ENCODE data around the gene CDH4. TPM values are rescaled to one million over a fixed set of nuclear protein-coding genes. Genes with fewer than 3 reads are reported as not detected.

Gene CDH4
- total and polyA plus RNA-seq, 9 of the 15 experiments (the other 6 are each of a cell fraction or from before 2014, with no cell fraction given): 0.04 TPM; not detected in 8

DNA sequence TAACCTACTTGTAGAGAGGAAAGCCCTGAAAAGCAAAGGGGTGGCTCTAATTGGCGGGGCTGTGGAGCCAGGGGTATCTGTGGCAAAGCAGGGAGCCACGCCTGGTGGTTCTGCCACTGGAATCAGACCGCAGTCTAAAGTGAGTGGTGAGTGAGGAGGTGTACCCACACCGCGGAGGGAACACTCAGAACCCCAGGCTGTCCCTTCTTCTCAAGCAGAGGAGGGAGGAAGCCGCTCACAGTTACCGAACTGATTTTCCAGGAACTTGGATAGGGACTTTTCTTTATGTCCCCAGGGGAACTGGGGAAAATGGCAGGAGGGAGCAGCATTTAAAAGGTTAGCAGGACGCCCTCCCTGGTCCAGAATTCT lies 526.4 kb downstream of the CDH4 start:
- WGBS (ENCODE audit: insufficient coverage, low coverage, missing lambda C conversion rate): 0% methylated on average over 8 of the region's 8 CpGs
- CTCF ChIA-PET (ENCODE audit: low intra/inter-chr PET ratio): no interaction called here
- POLR2A ChIA-PET: interaction anchor here (0.5 to 0.9 kb wide), 2 partner anchors 9 to 12 kb away, joined by 3 read pairs; no protein-coding TSS in a partner anchor
- no peaks in the 10 kb centered on the region for H3K79me2 ChIP-seq (ENCODE audit: control insufficient read depth, insufficient read depth, low read length)
- FAIRE-seq: no peak
- peaks cover 7% of the 10 kb centered on the region for H4K20me1 ChIP-seq (replicated peaks; ENCODE audit: control insufficient read depth, insufficient read depth, low read length)
- peaks cover 4% of the 10 kb centered on the region for H3K9me1 ChIP-seq (ENCODE audit: control insufficient read depth, insufficient read depth, low read length)
- in situ Hi-C loops (cut with MboI): no loop called here
- no peak overlapping the region for H3K4me2 ChIP-seq (ENCODE audit: insufficient read depth, low read length)
- no peaks in the 10 kb centered on the region for H3K36me3 ChIP-seq (ENCODE audit: control insufficient read depth, insufficient read depth, low read length)
- no peak for ATAC-seq
- no peak overlapping the region for H3K27ac ChIP-seq (ENCODE audit: extremely low read depth, low read depth, low read length)
- BruUV-seq (replicated peaks): no TSS peak
- no peak for DNase-seq (ENCODE audit: extremely low read depth in 1 of 4, low spot score in 3 of 4)
- H3K4me3 ChIP-seq: no peak overlapping the region
- intact Hi-C loops (cut with micrococcal nuclease): no loop called here
- H3K9ac ChIP-seq (ENCODE audit: insufficient read depth in 1 of 2, low read depth in 2 of 2, low read length in 2 of 2): no peak overlapping the region
- no peaks in the 10 kb centered on the region for H3K4me1 ChIP-seq (replicated peaks in 1 of 2; ENCODE audit: control insufficient read depth in 2 of 2, insufficient read depth in 2 of 2, low read length in 2 of 2)
- peaks cover 0 to 39% of the 10 kb centered on the region in 2 experiments; a peak in 3 of 5 replicates for H3K27me3 ChIP-seq (ENCODE audit: control insufficient read depth in 2 of 2, insufficient read depth in 2 of 2, low read length in 2 of 2)
- no peaks in the 10 kb centered on the region for H3K9me3 ChIP-seq (replicated peaks; ENCODE audit: control insufficient read depth, insufficient read depth, low read depth, low read length)
- no peak overlapping the region for H2AFZ ChIP-seq (ENCODE audit: low read depth, low read length)
- TF ChIP-seq, protein P1, sequence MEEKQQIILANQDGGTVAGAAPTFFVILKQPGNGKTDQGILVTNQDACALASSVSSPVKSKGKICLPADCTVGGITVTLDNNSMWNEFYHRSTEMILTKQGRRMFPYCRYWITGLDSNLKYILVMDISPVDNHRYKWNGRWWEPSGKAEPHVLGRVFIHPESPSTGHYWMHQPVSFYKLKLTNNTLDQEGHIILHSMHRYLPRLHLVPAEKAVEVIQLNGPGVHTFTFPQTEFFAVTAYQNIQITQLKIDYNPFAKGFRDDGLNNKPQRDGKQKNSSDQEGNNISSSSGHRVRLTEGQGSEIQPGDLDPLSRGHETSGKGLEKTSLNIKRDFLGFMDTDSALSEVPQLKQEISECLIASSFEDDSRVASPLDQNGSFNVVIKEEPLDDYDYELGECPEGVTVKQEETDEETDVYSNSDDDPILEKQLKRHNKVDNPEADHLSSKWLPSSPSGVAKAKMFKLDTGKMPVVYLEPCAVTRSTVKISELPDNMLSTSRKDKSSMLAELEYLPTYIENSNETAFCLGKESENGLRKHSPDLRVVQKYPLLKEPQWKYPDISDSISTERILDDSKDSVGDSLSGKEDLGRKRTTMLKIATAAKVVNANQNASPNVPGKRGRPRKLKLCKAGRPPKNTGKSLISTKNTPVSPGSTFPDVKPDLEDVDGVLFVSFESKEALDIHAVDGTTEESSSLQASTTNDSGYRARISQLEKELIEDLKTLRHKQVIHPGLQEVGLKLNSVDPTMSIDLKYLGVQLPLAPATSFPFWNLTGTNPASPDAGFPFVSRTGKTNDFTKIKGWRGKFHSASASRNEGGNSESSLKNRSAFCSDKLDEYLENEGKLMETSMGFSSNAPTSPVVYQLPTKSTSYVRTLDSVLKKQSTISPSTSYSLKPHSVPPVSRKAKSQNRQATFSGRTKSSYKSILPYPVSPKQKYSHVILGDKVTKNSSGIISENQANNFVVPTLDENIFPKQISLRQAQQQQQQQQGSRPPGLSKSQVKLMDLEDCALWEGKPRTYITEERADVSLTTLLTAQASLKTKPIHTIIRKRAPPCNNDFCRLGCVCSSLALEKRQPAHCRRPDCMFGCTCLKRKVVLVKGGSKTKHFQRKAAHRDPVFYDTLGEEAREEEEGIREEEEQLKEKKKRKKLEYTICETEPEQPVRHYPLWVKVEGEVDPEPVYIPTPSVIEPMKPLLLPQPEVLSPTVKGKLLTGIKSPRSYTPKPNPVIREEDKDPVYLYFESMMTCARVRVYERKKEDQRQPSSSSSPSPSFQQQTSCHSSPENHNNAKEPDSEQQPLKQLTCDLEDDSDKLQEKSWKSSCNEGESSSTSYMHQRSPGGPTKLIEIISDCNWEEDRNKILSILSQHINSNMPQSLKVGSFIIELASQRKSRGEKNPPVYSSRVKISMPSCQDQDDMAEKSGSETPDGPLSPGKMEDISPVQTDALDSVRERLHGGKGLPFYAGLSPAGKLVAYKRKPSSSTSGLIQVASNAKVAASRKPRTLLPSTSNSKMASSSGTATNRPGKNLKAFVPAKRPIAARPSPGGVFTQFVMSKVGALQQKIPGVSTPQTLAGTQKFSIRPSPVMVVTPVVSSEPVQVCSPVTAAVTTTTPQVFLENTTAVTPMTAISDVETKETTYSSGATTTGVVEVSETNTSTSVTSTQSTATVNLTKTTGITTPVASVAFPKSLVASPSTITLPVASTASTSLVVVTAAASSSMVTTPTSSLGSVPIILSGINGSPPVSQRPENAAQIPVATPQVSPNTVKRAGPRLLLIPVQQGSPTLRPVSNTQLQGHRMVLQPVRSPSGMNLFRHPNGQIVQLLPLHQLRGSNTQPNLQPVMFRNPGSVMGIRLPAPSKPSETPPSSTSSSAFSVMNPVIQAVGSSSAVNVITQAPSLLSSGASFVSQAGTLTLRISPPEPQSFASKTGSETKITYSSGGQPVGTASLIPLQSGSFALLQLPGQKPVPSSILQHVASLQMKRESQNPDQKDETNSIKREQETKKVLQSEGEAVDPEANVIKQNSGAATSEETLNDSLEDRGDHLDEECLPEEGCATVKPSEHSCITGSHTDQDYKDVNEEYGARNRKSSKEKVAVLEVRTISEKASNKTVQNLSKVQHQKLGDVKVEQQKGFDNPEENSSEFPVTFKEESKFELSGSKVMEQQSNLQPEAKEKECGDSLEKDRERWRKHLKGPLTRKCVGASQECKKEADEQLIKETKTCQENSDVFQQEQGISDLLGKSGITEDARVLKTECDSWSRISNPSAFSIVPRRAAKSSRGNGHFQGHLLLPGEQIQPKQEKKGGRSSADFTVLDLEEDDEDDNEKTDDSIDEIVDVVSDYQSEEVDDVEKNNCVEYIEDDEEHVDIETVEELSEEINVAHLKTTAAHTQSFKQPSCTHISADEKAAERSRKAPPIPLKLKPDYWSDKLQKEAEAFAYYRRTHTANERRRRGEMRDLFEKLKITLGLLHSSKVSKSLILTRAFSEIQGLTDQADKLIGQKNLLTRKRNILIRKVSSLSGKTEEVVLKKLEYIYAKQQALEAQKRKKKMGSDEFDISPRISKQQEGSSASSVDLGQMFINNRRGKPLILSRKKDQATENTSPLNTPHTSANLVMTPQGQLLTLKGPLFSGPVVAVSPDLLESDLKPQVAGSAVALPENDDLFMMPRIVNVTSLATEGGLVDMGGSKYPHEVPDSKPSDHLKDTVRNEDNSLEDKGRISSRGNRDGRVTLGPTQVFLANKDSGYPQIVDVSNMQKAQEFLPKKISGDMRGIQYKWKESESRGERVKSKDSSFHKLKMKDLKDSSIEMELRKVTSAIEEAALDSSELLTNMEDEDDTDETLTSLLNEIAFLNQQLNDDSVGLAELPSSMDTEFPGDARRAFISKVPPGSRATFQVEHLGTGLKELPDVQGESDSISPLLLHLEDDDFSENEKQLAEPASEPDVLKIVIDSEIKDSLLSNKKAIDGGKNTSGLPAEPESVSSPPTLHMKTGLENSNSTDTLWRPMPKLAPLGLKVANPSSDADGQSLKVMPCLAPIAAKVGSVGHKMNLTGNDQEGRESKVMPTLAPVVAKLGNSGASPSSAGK (IDR thresholded peaks at IDR 0.05): no peak
- no peak for TF ChIP-seq MXI1 (IDR thresholded peaks at IDR 0.05; ENCODE audit: low read depth, low read length)
- no peak for TF ChIP-seq HMGN3 (IDR thresholded peaks at IDR 0.05; ENCODE audit: borderline replicate concordance, extremely low read depth, insufficient read length, low read depth, low read length)
- TF ChIP-seq L3MBTL2 (IDR thresholded peaks at IDR 0.05): no peak
- TF ChIP-seq GTF2E2 (tag; IDR thresholded peaks at IDR 0.05): no peak
- no peak for TF ChIP-seq ARID1B (IDR thresholded peaks at IDR 0.05)
- TF ChIP-seq ZNF77 (CRISPR knock-in tag; IDR thresholded peaks at IDR 0.05): no peak
- TF ChIP-seq, protein P2, sequence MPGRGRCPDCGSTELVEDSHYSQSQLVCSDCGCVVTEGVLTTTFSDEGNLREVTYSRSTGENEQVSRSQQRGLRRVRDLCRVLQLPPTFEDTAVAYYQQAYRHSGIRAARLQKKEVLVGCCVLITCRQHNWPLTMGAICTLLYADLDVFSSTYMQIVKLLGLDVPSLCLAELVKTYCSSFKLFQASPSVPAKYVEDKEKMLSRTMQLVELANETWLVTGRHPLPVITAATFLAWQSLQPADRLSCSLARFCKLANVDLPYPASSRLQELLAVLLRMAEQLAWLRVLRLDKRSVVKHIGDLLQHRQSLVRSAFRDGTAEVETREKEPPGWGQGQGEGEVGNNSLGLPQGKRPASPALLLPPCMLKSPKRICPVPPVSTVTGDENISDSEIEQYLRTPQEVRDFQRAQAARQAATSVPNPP (IDR thresholded peaks at IDR 0.05; ENCODE audit: borderline replicate concordance, insufficient read depth, insufficient read length): no peak
- no peak for TF ChIP-seq EP400 (IDR thresholded peaks at IDR 0.05)
- TF ChIP-seq SUPT5H (IDR thresholded peaks at IDR 0.05): no peak
- TF ChIP-seq EZH2 (IDR thresholded peaks at IDR 0.05; ENCODE audit: borderline replicate concordance, low read depth, low read length): no peak
